ENCODE measurements around the gene LRCOL1. TPM values are rescaled to one million over a fixed set of nuclear protein-coding genes. Genes with fewer than 3 reads are reported as not detected.
A peak's percentile ranks its signal among the peaks of the same experiment; 100 is the strongest.

LRCOL1 gene
- polyA plus RNA-seq, 1 donor: 0.15 TPM

DNA sequence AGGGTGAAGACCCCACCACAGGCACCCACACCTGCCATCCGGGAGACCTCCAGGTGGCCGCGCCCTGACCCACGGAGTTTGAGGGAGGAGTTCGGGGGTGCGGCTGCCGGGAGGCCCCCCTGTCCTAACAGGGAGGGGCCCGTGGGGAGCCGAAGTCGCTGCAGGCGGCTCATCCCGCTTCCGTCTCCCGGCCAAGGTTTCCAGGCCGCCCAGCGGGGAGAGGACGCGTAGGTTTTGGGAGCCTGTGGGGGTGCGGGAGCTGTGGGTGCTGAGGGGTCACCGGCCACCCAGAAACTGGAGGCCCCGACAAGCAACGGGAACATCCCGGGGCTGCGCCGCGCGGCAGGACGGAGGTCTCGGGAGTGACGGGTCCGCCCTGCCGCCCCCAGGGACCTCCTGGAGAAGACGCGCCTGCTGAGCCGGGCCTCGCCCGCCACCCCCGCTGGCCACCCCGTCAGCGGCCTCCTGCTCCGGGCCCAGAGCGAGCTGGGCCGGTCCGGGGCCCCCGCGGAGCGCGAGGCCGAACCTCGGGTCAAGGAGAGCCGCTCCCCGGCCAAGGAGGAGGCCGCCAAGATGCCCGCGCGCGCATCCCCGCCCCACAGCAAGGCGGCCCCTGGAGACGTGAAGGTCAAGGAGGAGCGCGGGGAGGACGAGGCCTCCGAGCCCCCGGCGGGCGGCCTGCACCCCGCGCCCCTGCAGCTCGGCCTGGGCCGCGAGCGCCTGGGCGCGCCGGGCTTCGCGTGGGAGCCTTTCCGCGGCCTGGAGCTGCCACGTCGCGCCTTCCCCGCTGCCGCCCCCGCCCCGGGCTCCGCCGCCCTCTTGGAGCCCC is 27.6 kb downstream of the LRCOL1 start:
- no peak for DNase-seq (ENCODE audit: low read depth)

GRCh38 chr12:132582058-132582420 is 28.3 kb downstream of the LRCOL1 start:
- DNase-seq (ENCODE audit: low read depth): no peak

DNA sequence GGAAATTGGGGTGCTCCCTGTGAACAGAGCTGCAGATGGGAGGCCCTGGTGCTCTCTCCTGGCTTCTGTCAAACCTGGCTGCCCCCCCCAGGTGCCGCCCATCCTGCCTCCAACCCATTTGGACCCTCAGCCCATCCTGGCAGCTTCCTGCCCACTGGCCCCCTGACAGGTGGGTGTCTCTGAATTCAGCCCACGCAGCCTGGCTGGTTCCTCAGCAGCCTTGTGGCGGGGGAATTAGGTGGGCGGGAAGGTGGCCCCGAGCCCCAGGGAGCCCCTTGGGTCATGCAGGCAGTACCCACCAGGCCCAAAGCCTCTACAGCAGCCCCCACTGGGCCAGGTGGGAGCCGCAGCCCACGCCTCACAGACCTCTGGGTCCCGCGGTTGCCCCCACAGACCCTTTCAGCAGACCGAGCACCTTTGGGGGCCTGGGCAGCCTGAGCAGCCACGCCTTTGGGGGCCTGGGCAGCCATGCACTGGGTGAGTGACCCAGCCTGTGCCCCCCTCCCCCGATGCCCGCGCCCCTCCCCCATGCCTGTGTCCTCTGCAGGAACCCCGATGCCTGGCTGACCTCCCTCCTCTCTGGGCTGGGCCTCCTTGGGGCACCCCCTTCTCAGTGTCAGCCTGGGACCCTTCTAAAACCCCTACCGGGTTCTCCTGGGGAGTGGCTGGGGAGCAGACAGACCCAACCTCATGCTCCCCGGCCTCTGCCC is 28.9 kb downstream of the LRCOL1 start:
- no peak for DNase-seq (ENCODE audit: low read depth)

GRCh38 chr12:132580701-132581292 is 29.6 kb downstream of the LRCOL1 start:
- no peak for DNase-seq (ENCODE audit: low read depth)

DNA sequence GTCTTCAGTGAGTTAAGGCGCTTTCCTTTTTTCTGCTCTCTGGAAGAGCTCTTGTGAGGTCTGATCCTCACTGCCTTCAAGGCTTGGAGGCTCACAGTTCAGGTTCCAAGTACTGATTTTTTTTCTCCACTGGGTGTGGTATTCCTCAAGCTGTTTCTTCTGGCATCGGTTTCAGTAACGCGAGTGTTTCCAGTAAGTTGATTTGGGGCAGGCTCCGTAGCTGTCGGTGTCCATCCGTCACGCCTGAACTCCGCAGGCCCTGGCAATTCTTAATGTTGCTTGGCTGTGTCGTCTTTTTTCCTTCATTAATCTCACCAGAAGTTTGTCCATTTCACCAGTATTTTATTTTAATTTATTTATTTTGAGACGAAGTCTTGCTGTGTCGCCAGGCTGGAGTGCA is 30.6 kb downstream of the LRCOL1 start:
- peak; percentile 52 for DNase-seq (ENCODE audit: low read depth)

GRCh38 chr12:132578826-132579225 is 31.6 kb downstream of the LRCOL1 start:
- no peak for DNase-seq (ENCODE audit: low read depth)

- no peak for DNase-seq (ENCODE audit: low read depth)
Measured at GRCh38 chr12:132578118-132578517, 32.3 kb downstream of the LRCOL1 start.

- no peak for DNase-seq (ENCODE audit: low read depth)
Measured at GRCh38 chr12:132577191-132577920, 33.0 kb downstream of the LRCOL1 start.

GRCh38 chr12:132576701-132577100 is 33.7 kb downstream of the LRCOL1 start:
- DNase-seq (ENCODE audit: low read depth): no peak

- no peak for DNase-seq (ENCODE audit: low read depth)
Measured at GRCh38 chr12:132575661-132576060, 34.7 kb downstream of the LRCOL1 start.

DNA sequence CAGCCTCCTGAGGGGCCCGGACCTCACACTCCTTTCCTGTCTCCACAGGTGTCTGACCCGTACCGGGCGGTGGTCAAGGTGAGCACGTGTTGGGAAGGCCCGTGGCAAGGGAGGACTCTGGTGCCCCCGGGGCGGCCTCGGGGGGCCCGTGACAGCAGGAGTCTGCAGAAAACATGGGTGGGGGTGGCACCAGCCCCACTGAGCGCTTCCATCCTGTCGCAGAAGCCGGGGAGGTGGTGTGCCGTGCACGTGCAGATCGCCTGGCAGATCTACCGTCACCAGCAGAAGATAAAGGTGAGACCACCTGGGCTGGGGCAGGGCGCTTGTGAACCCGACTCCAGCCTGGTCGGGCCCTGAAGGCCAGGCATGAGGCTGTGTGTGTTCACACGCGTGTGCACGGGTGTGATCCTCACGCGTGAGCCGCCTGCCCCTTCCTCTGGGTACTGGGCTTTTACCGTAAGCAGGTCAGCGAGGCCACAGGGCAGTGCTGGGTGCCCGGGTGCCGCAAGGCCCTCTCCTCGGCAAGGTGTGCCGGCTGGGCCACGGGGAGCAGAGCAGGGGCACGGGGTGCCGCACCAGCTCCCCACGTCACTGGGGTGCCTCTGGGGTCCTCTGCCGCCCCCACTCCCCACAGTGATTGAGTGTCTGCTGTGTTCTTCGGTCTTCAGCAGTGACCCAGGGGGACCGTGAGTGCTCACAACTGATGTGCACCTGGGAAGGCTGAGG is 35.9 kb downstream of the LRCOL1 start:
- DNase-seq (ENCODE audit: low read depth): no peak

DNA sequence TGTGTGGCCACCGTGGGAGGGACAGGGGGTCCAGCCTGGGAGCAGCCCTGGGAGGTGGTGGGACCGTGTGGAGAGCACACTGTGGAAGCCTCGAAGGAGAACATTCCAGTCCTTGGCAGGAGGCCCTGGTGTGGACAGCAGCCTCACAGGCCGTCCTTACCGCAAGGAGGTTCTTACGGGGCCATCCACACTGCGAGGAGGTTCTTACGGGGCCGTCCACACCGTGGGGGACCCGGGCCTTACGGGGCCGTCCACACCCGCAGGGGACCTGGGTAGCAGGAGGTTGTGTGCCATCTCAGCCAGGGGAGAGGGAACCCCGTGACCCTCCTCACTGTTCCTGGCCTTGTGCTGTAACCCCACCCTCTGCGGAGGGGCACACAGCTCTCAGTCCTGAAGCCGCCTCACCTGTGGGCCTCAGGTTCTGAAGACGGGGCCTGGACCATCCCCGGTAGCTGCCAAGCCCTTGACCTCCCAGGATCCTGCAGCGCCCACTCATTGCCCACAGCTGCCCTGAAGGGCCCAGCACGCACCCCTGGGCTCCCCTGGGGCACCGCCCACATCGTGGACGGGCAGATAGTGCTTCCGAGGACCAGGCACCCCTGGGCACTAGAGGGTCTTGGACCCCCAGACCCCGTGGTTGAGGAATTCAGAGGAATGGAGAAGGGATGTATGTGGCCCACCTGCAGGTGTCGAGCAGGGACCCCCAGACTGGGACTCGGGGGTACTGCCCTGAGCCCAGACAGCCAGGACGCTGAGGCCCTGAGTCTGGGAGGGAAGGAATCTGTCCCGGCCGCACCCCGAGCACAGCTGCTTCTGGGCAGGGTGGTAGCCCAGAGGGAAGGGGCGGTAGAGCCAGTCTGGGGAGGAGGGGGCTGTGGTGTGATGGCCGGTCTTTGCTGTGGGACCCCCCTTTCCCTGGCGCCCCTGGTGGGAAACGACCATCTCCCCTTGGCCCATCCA is 37.3 kb downstream of the LRCOL1 start:
- DNase-seq (ENCODE audit: low read depth): no peak

GRCh38 chr12:132572106-132572505 is 38.3 kb downstream of the LRCOL1 start:
- DNase-seq (ENCODE audit: low read depth): no peak

DNA sequence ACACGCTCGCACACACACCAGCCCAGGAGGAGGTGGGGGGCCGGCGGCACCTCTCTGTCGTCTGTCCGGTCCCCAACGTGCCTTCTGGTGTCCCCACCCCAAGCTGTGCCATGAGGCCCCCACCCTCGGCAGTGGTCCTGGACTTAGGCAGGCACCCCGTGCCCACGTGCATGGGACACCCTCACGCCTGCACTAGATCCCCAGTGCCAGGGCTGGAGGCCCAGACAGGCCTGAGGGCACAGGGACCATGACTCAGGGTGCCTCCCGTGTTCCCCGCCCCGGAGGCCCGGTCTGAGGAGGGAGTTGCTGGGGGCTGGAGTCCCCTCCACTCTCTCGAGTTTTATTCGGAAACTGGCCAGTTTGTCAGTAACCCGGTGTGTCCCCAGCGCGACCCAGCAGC is 38.8 kb downstream of the LRCOL1 start:
- DNase-seq (ENCODE audit: low read depth): no peak

- DNase-seq (ENCODE audit: low read depth): no peak
Measured at GRCh38 chr12:132571051-132571450, 39.3 kb downstream of the LRCOL1 start.

DNA sequence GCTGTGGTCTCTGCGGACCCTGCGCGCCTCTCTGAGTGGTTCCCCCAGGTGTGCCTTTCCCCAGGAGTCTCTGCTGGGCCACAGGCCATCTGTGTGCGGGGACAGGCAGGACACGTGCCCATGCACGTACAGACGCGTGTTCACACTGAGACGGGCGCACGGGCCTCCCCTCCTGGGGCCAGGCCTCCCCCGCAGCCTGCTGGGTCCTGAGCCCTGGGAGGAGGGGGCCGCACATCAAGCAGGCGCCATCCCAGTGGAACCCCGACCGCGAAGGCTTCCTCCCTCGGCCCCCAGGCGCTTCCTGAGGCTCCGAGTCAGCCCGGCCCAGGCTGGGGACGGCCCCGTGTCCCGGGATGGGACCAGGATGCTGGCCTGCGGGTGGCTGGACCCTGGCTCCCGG is 39.7 kb downstream of the LRCOL1 start:
- no peak for DNase-seq (ENCODE audit: low read depth)

DNA sequence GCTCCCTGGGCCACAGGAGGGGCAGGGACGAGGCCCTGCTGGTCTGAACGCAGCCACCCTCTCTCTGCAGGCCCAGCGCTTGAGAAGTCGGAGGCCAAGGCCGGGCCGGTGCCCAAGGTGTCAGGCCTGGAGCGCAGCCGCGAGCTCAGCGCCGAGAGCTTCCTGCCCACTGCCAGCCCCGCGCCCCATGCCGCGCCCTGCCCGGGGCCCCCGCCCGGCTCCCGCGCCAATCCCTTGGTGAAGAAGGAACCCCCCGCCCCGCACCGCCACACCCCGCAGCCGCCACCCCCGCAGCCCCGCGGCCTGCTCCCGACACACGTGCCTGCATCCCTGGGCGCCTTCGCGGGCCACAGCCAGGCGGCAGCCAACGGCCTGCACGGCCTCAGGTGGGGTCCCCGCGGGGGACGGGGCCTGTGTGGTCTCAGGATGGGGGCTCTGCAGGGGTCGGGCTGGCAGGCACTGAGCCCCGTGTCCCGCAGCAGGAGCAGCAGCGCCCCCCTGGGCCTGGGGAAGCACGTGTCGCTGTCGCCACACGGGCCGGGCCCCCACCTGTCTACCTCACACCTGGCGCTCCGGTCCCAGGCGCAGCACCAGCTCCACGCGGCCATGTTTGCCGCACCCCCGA is 40.4 kb downstream of the LRCOL1 start:
- DNase-seq (ENCODE audit: low read depth): no peak

DNA sequence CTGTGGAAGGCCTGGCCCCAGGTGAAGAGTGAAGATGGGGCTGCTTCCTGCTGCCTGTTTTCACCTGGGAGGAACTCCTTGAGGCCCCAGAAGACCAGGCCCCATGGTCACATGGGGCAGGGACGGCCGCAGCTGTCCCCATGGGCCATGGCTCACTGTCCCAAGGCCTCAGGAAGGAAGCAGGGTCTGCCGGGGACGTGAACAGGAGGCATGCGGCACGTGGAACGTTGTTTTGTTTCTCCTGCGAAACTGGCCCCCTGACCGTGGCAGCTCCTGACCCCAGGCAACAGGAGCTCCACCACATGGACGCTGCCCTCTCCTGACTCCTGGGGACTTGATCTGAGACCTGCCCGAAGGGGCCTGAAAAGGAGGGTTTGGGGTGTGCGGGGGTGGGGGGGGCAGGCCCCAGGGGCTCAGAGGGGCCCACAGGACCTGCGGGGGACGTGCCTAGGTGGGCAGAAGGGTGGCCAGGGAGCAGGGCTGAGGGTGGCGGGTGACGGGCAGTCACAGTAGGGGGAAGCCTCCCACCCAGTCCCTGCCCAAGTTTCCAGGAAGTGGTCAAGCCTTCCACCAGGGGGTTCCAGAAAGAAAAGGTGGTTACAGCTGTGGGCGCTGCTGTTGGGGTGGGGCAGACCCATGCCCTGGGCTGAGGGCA is 41.4 kb downstream of the LRCOL1 start:
- no peak for DNase-seq (ENCODE audit: low read depth)

GRCh38 chr12:132568301-132568700 is 42.1 kb downstream of the LRCOL1 start:
- DNase-seq (ENCODE audit: low read depth): no peak
